Measurements from ENCODE around the gene PTGFR. TPM values are rescaled to one million over a fixed set of nuclear protein-coding genes. Genes with fewer than 3 reads are reported as not detected.

PTGFR gene, protein sequence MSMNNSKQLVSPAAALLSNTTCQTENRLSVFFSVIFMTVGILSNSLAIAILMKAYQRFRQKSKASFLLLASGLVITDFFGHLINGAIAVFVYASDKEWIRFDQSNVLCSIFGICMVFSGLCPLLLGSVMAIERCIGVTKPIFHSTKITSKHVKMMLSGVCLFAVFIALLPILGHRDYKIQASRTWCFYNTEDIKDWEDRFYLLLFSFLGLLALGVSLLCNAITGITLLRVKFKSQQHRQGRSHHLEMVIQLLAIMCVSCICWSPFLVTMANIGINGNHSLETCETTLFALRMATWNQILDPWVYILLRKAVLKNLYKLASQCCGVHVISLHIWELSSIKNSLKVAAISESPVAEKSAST
- total RNA-seq: 1.6 and 8.2 TPM in 2 replicates

DNA sequence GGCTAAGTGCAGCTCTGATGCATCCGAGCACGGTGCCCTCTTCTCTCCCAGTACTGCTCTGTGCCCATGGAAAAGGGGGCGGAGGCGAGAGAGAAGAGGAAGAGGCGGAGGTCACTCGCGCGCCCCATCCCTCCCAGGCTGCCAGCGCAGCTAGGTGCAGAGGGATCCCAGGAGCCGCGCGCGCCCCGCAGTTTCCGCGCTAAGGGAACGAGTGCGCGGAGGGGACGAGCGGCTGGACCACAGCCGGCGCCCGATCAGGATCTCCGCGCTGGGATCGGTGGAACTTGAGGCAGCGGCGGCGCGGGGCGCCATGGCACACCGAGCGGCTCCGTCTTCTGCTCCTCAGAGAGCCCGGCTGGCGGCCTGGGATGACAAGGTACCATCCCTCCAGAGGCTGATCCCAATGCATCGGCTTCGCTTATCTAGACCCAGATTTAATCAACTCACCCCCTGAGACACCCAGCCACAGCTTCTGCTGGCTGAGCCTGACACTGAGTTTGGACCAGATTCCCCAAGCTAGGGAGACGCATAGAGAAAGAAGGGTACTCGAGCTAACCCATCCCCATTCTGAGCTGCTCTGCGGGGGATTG is at the start of gene PTGFR:
TSS of gene PTGFR (plus strand) at position 114 of the 590 bp plus-strand sequence. CDS start 1,770 bp downstream, outside the sequence.

Other genes with a start within 250 kb of the PTGFR start
- under 0.01 and 0.11 TPM in 2 replicates for gene IFI44L, start 129.5 kb downstream of the PTGFR start, total RNA-seq
- under 0.01 TPM in 1 of 2 replicates, not detected in the other for gene IFI44, start 158.9 kb downstream of the PTGFR start, total RNA-seq